Hepatocyte (in vitro differentiated cells): Measurements from ENCODE around the gene TMEM267.

Experiments
- CTCF ChIP-seq: fragments of 200-600 bp; sonication (generic); IDR thresholded peaks from 2 replicates; pipeline ENCODE4 v1.5.1; 2016; ENCODE audit warnings: antibody characterized with exemption, mild to moderate bottlenecking; ENCODE audit not compliant: poor library complexity
- EZH2 ChIP-seq: fragments of 200-600 bp; sonication (generic); IDR thresholded peaks from 2 replicates; pipeline ENCODE4 v1.6.1; 2016; ENCODE audit warnings: antibody characterized with exemption, mild to moderate bottlenecking, borderline replicate concordance
- EZH2phosphoT487 ChIP-seq: fragments of 200-600 bp; sonication (generic); IDR thresholded peaks from one replicate; pipeline ENCODE4 v1.6.1; 2018; ENCODE audit warnings: antibody characterized with exemption, mild to moderate bottlenecking, low read depth, moderate library complexity; ENCODE audit not compliant: unreplicated experiment, severe bottlenecking

- TF ChIP-seq CTCF: peak; percentile 28
- TF ChIP-seq EZH2: no peak
- no peak for TF ChIP-seq EZH2phosphoT487
These were observed 81.8 kb downstream of the TMEM267 start for GRCh38 chr5:43401827-43402226.
